IPS-NIHi11 (cell line): ENCODE measurements around the gene SV2C.
"Not testable (repeated sequence)": the region's sequence is repeated elsewhere in the genome, so short reads cannot be mapped to it uniquely, and the experiment has no call there.

Experiments used
- DNase-seq: peaks from one replicate; pipeline ENCODE4 v3.0.0; 2012; ENCODE audit warnings: mixed read lengths, low spot score

The SV2C gene

GRCh38 chr5:76257225-76257833 is 174.1 kb downstream of the SV2C start:
- no peak for DNase-seq

GRCh38 chr5:76257897-76258296 is 174.7 kb downstream of the SV2C start:
- no peak for DNase-seq

- no peak for DNase-seq
Observed at GRCh38 chr5:76264681-76265080, 181.5 kb downstream of the SV2C start.

- DNase-seq, result no peak
Observed at GRCh38 chr5:76269259-76269931, 186.2 kb downstream of the SV2C start.

GRCh38 chr5:76269932-76270610 is 186.9 kb downstream of the SV2C start:
- no peak for DNase-seq

GRCh38 chr5:76271836-76272235 is 188.7 kb downstream of the SV2C start:
- DNase-seq, result no peak

GRCh38 chr5:76273206-76273885 is 190.2 kb downstream of the SV2C start:
- no peak for DNase-seq

GRCh38 chr5:76274571-76274970 is 191.4 kb downstream of the SV2C start:
- DNase-seq, result no peak

GRCh38 chr5:76277736-76278135 is 194.6 kb downstream of the SV2C start:
- DNase-seq, result no peak

GRCh38 chr5:76278261-76278789 is 195.1 kb downstream of the SV2C start:
- DNase-seq, result no peak

GRCh38 chr5:76280494-76280893 is 197.3 kb downstream of the SV2C start:
- no peak for DNase-seq

GRCh38 chr5:76283670-76284069 is 200.5 kb downstream of the SV2C start:
- DNase-seq, result no peak

GRCh38 chr5:76289692-76290091 is 206.5 kb downstream of the SV2C start:
- DNase-seq, result no peak

- DNase-seq, result no peak
Observed at GRCh38 chr5:76290321-76290757, 207.2 kb downstream of the SV2C start.

- peak; percentile 73 for DNase-seq
Observed at GRCh38 chr5:76291305-76292077, 208.3 kb downstream of the SV2C start.

- DNase-seq, result no peak
Observed at GRCh38 chr5:76292620-76293322, 209.6 kb downstream of the SV2C start.

GRCh38 chr5:76294573-76294972 is 211.4 kb downstream of the SV2C start:
- no peak for DNase-seq

GRCh38 chr5:76298852-76299251 is 215.7 kb downstream of the SV2C start:
- no peak for DNase-seq

GRCh38 chr5:76299592-76299991 is 216.4 kb downstream of the SV2C start:
- no peak for DNase-seq

GRCh38 chr5:76301932-76302331 is 218.7 kb downstream of the SV2C start:
- DNase-seq, result not testable (repeated sequence)

- DNase-seq, result not testable (repeated sequence)
Observed at GRCh38 chr5:76302661-76303060, 219.5 kb downstream of the SV2C start.
